GM12801 (cell line): Measurements from ENCODE around the gene ATXN2L.

Experiments
- TF ChIP-seq, protein P1 (sequence below): IDR thresholded peaks from one replicate; pipeline ENCODE4 v1.5.1; 2011; ENCODE audit warnings: control low read depth; ENCODE audit not compliant: insufficient read length; ENCODE audit errors: extremely low read depth

Gene ATXN2L

GRCh38 chr16:28874406-28874805 lies 51.6 kb downstream of the ATXN2L start:
- TF ChIP-seq, protein P1, sequence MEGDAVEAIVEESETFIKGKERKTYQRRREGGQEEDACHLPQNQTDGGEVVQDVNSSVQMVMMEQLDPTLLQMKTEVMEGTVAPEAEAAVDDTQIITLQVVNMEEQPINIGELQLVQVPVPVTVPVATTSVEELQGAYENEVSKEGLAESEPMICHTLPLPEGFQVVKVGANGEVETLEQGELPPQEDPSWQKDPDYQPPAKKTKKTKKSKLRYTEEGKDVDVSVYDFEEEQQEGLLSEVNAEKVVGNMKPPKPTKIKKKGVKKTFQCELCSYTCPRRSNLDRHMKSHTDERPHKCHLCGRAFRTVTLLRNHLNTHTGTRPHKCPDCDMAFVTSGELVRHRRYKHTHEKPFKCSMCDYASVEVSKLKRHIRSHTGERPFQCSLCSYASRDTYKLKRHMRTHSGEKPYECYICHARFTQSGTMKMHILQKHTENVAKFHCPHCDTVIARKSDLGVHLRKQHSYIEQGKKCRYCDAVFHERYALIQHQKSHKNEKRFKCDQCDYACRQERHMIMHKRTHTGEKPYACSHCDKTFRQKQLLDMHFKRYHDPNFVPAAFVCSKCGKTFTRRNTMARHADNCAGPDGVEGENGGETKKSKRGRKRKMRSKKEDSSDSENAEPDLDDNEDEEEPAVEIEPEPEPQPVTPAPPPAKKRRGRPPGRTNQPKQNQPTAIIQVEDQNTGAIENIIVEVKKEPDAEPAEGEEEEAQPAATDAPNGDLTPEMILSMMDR = no peak

GRCh38 chr16:28875134-28876018 lies 52.6 kb downstream of the ATXN2L start:
- TF ChIP-seq, protein P1 = no peak

- TF ChIP-seq, protein P1 = no peak
Observed at GRCh38 chr16:28876019-28876659, 53.3 kb downstream of the ATXN2L start.

DNA sequence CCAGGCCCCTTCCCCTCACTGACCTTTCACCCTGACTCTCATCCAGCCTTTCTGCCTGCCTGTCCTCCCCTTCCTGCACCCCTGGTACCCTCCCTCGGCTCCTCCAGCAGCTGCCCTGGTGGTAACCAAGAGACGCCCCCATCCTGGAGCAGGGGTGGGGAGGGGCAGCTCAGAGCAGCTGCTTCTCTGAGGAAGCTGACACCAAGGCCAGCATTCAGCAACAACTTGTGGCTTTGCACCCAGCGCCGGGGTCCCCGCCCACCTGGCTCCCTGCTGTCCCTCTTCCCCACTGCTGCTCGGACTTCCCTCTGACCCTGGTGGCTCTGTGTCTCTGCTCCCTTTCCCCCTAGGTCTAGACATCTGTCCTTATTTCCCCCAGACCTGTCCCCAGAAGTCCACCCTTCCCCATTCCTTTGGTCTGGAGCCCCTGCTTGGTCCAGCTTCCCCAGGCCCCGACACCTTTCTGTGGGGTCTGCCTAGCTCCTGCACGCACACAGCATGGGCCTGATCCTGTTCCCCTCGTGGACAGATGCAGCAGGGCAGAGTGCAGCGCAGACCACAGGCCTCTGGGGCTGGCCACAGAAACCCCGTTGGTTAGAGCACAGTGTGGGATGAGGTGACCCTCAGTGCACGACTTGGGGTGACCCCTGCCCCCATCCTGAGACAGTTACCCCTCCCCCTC lies 54.3 kb downstream of the ATXN2L start:
- TF ChIP-seq, protein P1 = no peak

GRCh38 chr16:28877655-28878000 lies 54.8 kb downstream of the ATXN2L start:
- TF ChIP-seq, protein P1 = no peak

GRCh38 chr16:28878083-28878926 lies 55.5 kb downstream of the ATXN2L start, which contains the start of gene ATP2A1:
Gene ATP2A1 (plus strand): TSS chr16:28878488. CDS start chr16:28878672, 184 bp downstream.
- TF ChIP-seq, protein P1 = no peak
